Measurements from ENCODE around the gene ARL15. TPM values are rescaled to one million over a fixed set of nuclear protein-coding genes. Genes with fewer than 3 reads are reported as not detected.

The ARL15 gene
- total and polyA plus RNA-seq, 9 donors = 14.9 to 34.0 (median 19.2) TPM

GRCh38 chr5:54205453-54205852, 104.9 kb downstream of the ARL15 start:
- H3K27me3 ChIP-seq = no peaks in the 10 kb centered on the region
- TF ChIP-seq POLR2A (IDR thresholded peaks at IDR 0.05) (no peak), EP300 (IDR thresholded peaks at IDR 0.05) (no peak), CTCF (IDR thresholded peaks at IDR 0.05) (no peak)
- no peak overlapping the region for H3K4me3 ChIP-seq
- no peaks in the 10 kb centered on the region for H3K4me1 ChIP-seq (ENCODE audit: insufficient read depth)
- WGBS, 3 donors = 71 to 88% (median 82%) methylated on average over 4 of the region's 4 CpGs
- no peak overlapping the region for H3K27ac ChIP-seq
- intact Hi-C loops (cut with DNase I) = no loop called here
- no peaks in the 10 kb centered on the region for H3K36me3 ChIP-seq
- no peak for DNase-seq
- no peaks in the 10 kb centered on the region for H3K9me3 ChIP-seq

GRCh38 chr5:54197018-54197417, 113.4 kb downstream of the ARL15 start:
- H3K27me3 ChIP-seq = no peaks in the 10 kb centered on the region
- intact Hi-C loops (cut with DNase I) = no loop called here
- H3K27ac ChIP-seq = no peak overlapping the region
- no peak for TF ChIP-seq CTCF (IDR thresholded peaks at IDR 0.05)
- TF ChIP-seq POLR2A (IDR thresholded peaks at IDR 0.05) = no peak
- TF ChIP-seq EP300 (IDR thresholded peaks at IDR 0.05) = no peak
- H3K4me1 ChIP-seq (ENCODE audit: insufficient read depth) = no peaks in the 10 kb centered on the region
- H3K36me3 ChIP-seq = no peaks in the 10 kb centered on the region
- no peak for DNase-seq
- no peaks in the 10 kb centered on the region for H3K9me3 ChIP-seq
- no peak overlapping the region for H3K4me3 ChIP-seq

GRCh38 chr5:54195701-54196100, 114.7 kb downstream of the ARL15 start:
- no peaks in the 10 kb centered on the region for H3K4me1 ChIP-seq (ENCODE audit: insufficient read depth)
- intact Hi-C loops (cut with DNase I) = no loop called here
- H3K36me3 ChIP-seq = no peaks in the 10 kb centered on the region
- no peak for DNase-seq
- TF ChIP-seq POLR2A (IDR thresholded peaks at IDR 0.05) (no peak), EP300 (IDR thresholded peaks at IDR 0.05) (no peak), CTCF (IDR thresholded peaks at IDR 0.05) (no peak)
- H3K27ac ChIP-seq = no peak overlapping the region
- no peak overlapping the region for H3K4me3 ChIP-seq
- H3K9me3 ChIP-seq = no peaks in the 10 kb centered on the region
- no peaks in the 10 kb centered on the region for H3K27me3 ChIP-seq

- intact Hi-C loops (cut with DNase I) = no loop called here
- no peaks in the 10 kb centered on the region for H3K9me3 ChIP-seq
- no peaks in the 10 kb centered on the region for H3K4me1 ChIP-seq (ENCODE audit: insufficient read depth)
- H3K36me3 ChIP-seq = no peaks in the 10 kb centered on the region
- no peaks in the 10 kb centered on the region for H3K27me3 ChIP-seq
- no peak for DNase-seq
- TF ChIP-seq EP300 (IDR thresholded peaks at IDR 0.05) (no peak), CTCF (IDR thresholded peaks at IDR 0.05) (no peak), POLR2A (IDR thresholded peaks at IDR 0.05) (no peak)
- 45 to 61% (median 52%) methylated on average over 2 of the region's 2 CpGs for WGBS, 3 donors
- H3K4me3 ChIP-seq = no peak overlapping the region
- no peak overlapping the region for H3K27ac ChIP-seq
These were observed 116.1 kb downstream of the ARL15 start for GRCh38 chr5:54194318-54194717.

- Histone ChIP-seq H3K27me3 (no peaks in the 10 kb centered on the region), H3K4me3 (no peak overlapping the region), H3K9me3 (no peaks in the 10 kb centered on the region), H3K27ac (no peak overlapping the region), H3K36me3 (no peaks in the 10 kb centered on the region), H3K4me1 (ENCODE audit: insufficient read depth) (no peaks in the 10 kb centered on the region)
- no peak for TF ChIP-seq CTCF (IDR thresholded peaks at IDR 0.05)
- no peak for TF ChIP-seq EP300 (IDR thresholded peaks at IDR 0.05)
- TF ChIP-seq POLR2A (IDR thresholded peaks at IDR 0.05) = no peak
- no peak for DNase-seq
- intact Hi-C loops (cut with DNase I) = no loop called here
These were observed 122.7 kb downstream of the ARL15 start for GRCh38 chr5:54187694-54188093.
